HEK293T (cell line): Measurements from ENCODE around the gene TLE4.

Experiments used
- CTCF ChIA-PET: fragments of 350-600 bp; formaldehyde crosslinking; extraction: SDS; loops from one replicate; lab custom pipeline; 2021; ENCODE audit warnings: antibody characterized with exemption, inconsistent platforms; lab: Yijun Ruan, JAX
- POLR2A ChIA-PET: fragments of 350-600 bp; formaldehyde crosslinking; extraction: SDS; loops from one replicate; lab custom pipeline; 2020; ENCODE audit warnings: antibody characterized with exemption, inconsistent platforms; lab: Yijun Ruan, JAX
- DNase-seq: peaks from one replicate; pipeline ENCODE4 v3.0.0; 2012; ENCODE audit warnings: mixed read lengths; ENCODE audit errors: extremely low spot score
- ARNT ChIP-seq: fragments of 450-650 bp; IDR thresholded peaks from 2 replicates; pipeline ENCODE4 v1.6.1; 2017; ENCODE audit warnings: mild to moderate bottlenecking
- BHLHE40 ChIP-seq: fragments of 450-650 bp; IDR thresholded peaks from 2 replicates; pipeline ENCODE4 v1.6.1; 2016; ENCODE audit warnings: mild to moderate bottlenecking, moderate library complexity, borderline replicate concordance
- CTBP1 ChIP-seq: fragments of 450-650 bp; IDR thresholded peaks from 2 replicates; pipeline ENCODE4 v1.6.1; 2016; ENCODE audit warnings: borderline replicate concordance
- ELF4 ChIP-seq: fragments of 450-650 bp; IDR thresholded peaks from 2 replicates; pipeline ENCODE4 v1.6.1; 2017; ENCODE audit warnings: antibody characterized with exemption
- FOXA1 ChIP-seq: fragments of 450-650 bp; IDR thresholded peaks from 2 replicates; pipeline ENCODE4 v1.6.1; 2016; ENCODE audit warnings: mild to moderate bottlenecking
- FOXK2 ChIP-seq: fragments of 450-650 bp; IDR thresholded peaks from 2 replicates; pipeline ENCODE4 v1.6.1; 2016; ENCODE audit warnings: mild to moderate bottlenecking
- FOXM1 ChIP-seq: fragments of 450-650 bp; IDR thresholded peaks from 2 replicates; pipeline ENCODE4 v1.6.1; 2017; ENCODE audit warnings: mild to moderate bottlenecking, borderline replicate concordance
- HDGF ChIP-seq: fragments of 450-650 bp; IDR thresholded peaks from 2 replicates; pipeline ENCODE4 v1.6.1; 2017; ENCODE audit warnings: antibody characterized with exemption, borderline replicate concordance
- L3MBTL2 ChIP-seq: fragments of 450-650 bp; conservative IDR thresholded peaks from 2 replicates; pipeline ENCODE4 v1.6.1; 2016; ENCODE audit warnings: mild to moderate bottlenecking
- LEF1 ChIP-seq: fragments of 450-650 bp; IDR thresholded peaks from 2 replicates; pipeline ENCODE4 v1.6.1; 2017; ENCODE audit warnings: mild to moderate bottlenecking, borderline replicate concordance
- NFRKB ChIP-seq: fragments of 450-650 bp; IDR thresholded peaks from 2 replicates; pipeline ENCODE4 v1.6.1; 2016; ENCODE audit warnings: mild to moderate bottlenecking, moderate library complexity
- SP1 ChIP-seq: fragments of 450-650 bp; IDR thresholded peaks from 2 replicates; pipeline ENCODE4 v1.6.1; 2017
- SUZ12 ChIP-seq: fragments of 450-650 bp; IDR thresholded peaks from 2 replicates; pipeline ENCODE4 v1.6.1; 2016; ENCODE audit warnings: mild to moderate bottlenecking
- TARDBP ChIP-seq: fragments of 450-650 bp; IDR thresholded peaks from 2 replicates; pipeline ENCODE4 v1.6.1; 2016
- ZNF384 ChIP-seq: fragments of 450-650 bp; IDR thresholded peaks from 2 replicates; pipeline ENCODE4 v1.6.1; 2016
- TF ChIP-seq, protein P1 (sequence below): fragments of 450-650 bp; IDR thresholded peaks from 2 replicates; pipeline ENCODE4 v1.6.1; 2016

TLE4 gene

DNA sequence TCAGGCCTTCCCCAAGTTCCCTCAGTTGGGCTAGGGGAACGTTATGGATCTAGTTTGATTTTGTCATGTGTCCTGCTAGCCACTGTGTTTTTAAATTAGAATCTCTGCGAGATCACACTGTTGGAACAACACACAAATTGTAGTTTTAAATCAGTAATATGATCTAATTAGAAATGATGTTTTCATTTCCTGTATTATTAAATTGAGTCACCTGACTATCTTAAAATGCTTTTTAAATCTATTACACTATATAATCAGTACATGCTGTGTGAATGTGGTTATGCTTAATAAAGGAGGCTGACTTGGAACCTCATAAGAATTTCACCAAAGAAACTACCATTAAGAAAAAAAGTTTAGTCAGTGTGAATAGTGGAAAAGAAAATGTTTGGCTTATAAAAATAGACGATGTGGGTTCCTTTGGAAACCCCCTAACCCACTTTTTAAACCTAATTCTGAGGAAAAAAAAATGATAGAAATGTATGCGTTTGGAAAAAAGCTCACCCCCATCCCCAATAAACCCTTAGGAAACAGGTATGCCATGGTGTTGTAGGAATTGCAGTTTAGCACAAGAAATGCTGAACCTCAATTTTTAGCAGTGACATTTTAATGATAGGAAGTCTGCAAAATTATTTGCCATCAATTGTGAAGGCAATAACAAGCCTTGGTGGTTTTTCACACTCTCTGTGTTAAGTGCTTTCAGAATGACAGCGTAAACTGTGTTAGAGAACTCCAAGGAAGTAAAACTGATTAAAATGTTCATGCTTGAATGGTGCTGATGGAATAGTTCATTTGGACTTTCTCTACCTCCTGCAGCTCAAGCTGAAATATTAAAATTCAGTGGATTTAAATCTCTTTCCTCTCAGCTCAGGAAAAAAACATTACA is 59.0 kb downstream of the TLE4 start:
- TF ChIP-seq FOXA1: no peak
- TF ChIP-seq, protein P1, sequence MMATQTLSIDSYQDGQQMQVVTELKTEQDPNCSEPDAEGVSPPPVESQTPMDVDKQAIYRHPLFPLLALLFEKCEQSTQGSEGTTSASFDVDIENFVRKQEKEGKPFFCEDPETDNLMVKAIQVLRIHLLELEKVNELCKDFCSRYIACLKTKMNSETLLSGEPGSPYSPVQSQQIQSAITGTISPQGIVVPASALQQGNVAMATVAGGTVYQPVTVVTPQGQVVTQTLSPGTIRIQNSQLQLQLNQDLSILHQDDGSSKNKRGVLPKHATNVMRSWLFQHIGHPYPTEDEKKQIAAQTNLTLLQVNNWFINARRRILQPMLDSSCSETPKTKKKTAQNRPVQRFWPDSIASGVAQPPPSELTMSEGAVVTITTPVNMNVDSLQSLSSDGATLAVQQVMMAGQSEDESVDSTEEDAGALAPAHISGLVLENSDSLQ: 0 out of 2 replicates have a peak, but pooled peaks have one; percentile 15
- no peak for DNase-seq
- ChIA-PET CTCF (interaction anchor here (0.7 kb wide), 2 partner anchors 36 to 43 kb away, joined by 3 to 4 read pairs; no protein-coding TSS in a partner anchor), POLR2A (interaction anchor here (2.1 kb wide), 1 partner anchor 59 kb away, joined by 10 read pairs; the partner anchor contains the start of gene TLE4)

DNA sequence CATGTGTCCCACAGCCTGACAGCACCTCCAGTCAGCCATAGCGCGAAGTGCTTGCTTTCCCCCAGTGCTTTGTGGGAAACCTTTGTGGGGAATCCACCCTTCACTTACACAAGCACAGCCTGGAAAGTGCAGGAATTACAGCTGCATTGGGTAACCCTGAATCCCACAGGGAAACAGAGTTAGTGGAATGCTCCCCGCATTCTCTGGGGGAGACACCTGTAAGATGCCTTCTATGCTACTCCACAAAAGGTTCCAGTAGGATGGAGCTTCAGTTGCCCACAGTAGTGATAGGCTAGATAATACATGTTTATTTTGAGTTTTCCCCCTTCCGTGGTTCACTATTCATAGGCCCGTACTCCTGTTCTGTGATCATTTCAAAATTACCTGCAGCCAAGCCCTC is 60.3 kb downstream of the TLE4 start:
- ChIA-PET CTCF (interaction anchor here (0.6 to 1.9 kb wide), 3 partner anchors 8 to 384 kb away, joined by 3 to 5 read pairs (median 4); no protein-coding TSS in a partner anchor), POLR2A (interaction anchor here (1.0 to 2.1 kb wide), 3 partner anchors 18 to 61 kb away, joined by 3 to 10 read pairs (median 3); partner anchors contain the start of gene TLE4)
- TF ChIP-seq ARNT (no peak), FOXK2 (no peak), L3MBTL2 (no peak), SUZ12 (no peak), ZNF384 (no peak), FOXM1 (no peak), BHLHE40 (no peak), HDGF (no peak), FOXA1 (no peak), ELF4 (no peak), SP1 (no peak), NFRKB (no peak)
- TF ChIP-seq, protein P1: no peak
- no peak for DNase-seq

DNA sequence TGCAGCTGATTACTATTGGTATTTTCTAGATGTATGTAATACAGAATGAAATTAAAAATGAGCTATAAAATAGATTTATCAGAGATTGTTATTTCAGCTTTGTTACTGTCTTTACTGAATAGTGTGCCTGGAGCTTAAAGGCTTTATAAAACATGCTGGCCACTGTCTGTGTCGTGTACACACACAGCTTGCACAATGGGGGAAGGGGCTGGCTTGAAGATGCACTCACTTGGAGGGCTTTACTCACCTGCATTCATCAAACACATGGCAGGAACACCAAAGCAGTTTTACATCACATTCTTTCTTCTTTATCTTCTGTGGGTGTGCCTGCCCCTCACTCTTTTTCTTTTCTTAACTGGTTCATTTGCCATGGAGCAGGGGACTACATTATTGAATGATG is 60.9 kb downstream of the TLE4 start:
- POLR2A ChIA-PET: interaction anchor here (1.0 to 2.1 kb wide), 4 partner anchors 12 to 61 kb away, joined by 3 to 10 read pairs (median 4); partner anchors contain the start of gene TLE4
- no peak for DNase-seq
- CTCF ChIA-PET: interaction anchor here (0.6 to 1.9 kb wide), 4 partner anchors 9 to 385 kb away, joined by 3 to 5 read pairs (median 4); no protein-coding TSS in a partner anchor
- TF ChIP-seq NFRKB: no peak
- TF ChIP-seq LEF1: no peak
- TF ChIP-seq L3MBTL2: no peak
- TF ChIP-seq BHLHE40: no peak
- TF ChIP-seq ZNF384: no peak
- TF ChIP-seq ELF4: no peak
- TF ChIP-seq FOXK2: no peak
- no peak for TF ChIP-seq SUZ12
- TF ChIP-seq TARDBP: no peak
- TF ChIP-seq CTBP1: no peak
- TF ChIP-seq ARNT: no peak
- TF ChIP-seq FOXM1: no peak
- TF ChIP-seq SP1: no peak
- TF ChIP-seq FOXA1: no peak
- TF ChIP-seq, protein P1: no peak
- no peak for TF ChIP-seq HDGF

DNA sequence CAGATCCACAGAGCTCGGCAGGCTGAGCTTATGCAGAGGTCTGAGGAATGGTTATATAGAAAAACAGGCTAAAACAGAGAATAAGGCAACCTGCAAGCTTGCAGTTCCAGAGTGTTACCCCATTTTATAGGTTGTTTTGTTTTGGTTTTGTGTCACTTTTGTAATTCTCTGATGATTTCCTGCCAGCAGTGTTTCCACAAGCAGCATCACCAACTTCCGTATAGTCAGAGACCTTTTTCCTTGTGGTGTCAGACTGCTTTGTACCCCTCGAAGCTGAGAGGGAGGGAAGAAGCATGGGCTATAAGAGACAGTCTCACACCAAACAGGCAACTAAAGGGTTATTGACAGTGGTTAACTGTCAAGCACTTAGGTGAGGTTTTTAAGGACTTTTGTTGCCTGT is 61.8 kb downstream of the TLE4 start:
- POLR2A ChIA-PET: interaction anchor here (0.7 to 1.8 kb wide), 3 partner anchors 13 to 62 kb away, joined by 3 to 6 read pairs (median 5); partner anchors contain the start of gene TLE4
- CTCF ChIA-PET: interaction anchor here (0.6 to 1.9 kb wide), 4 partner anchors 10 to 34 kb away, joined by 3 to 5 read pairs (median 4); no protein-coding TSS in a partner anchor
- DNase-seq: no peak
- no peak for TF ChIP-seq ELF4
- TF ChIP-seq ZNF384: no peak
- TF ChIP-seq CTBP1: no peak
- no peak for TF ChIP-seq NFRKB
- no peak for TF ChIP-seq BHLHE40
- no peak for TF ChIP-seq LEF1
- no peak for TF ChIP-seq ARNT
- no peak for TF ChIP-seq TARDBP
- no peak for TF ChIP-seq SUZ12
- no peak for TF ChIP-seq L3MBTL2

DNA sequence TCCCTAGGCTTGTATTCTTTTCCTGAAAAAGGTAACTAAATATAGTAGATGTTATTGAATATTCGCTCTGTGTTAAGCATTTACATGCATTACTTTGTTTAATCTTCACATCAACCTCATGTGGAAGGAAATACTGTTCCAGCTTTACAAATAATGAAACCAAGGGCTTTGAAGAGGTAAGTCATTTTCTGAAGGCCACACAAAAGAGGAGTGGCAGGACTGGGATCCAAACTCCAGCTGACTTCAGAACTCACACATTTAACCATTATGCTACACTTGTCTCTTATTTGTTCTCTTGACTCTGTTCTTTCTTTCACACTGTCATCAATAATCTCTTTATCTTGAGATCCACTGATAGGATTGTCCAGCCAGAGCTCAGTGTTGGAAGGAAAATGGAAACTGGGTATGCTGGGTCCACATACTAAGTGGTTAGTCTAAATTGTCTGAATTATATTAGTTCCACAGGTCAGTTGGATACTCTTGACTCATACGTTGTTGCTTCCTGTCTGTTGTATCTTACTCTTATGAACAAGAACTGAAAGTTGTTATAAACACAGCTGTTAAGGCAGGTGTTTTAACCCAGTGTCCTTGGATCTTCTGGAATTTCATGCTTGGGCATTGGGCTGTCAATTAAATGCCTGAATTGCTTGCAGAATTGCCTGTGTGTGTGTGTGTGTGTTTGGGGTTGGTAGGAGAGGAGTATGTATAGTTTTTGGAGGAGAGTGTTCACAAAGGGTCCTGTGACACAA is 65.6 kb downstream of the TLE4 start:
- TF ChIP-seq ARNT: no peak
- TF ChIP-seq FOXK2: no peak
- no peak for TF ChIP-seq ZNF384
- ChIA-PET POLR2A (no interaction called here), CTCF (no interaction called here)
- no peak for DNase-seq
